ENCODE results near the gene SORBS2.

DNA sequence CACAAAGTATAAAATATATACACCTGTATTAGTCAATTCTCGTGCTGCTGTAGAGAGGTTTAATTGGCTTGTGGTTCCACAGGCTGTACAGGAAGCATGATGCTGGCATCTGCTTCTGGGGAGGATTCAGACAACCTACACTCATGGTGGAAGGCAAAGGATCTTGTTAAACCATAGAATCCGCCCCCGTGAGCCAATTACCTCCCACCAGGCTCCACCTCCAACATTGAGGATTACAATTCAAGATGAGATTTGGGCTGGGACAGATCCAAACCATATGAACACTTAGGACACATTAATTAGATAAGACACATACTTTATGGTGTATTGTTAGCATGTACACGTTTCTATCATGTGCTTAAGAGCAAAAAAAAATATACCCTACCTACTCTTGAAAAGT is 22.1 kb upstream of the SORBS2 start:
- TF ChIP-seq, protein P1, sequence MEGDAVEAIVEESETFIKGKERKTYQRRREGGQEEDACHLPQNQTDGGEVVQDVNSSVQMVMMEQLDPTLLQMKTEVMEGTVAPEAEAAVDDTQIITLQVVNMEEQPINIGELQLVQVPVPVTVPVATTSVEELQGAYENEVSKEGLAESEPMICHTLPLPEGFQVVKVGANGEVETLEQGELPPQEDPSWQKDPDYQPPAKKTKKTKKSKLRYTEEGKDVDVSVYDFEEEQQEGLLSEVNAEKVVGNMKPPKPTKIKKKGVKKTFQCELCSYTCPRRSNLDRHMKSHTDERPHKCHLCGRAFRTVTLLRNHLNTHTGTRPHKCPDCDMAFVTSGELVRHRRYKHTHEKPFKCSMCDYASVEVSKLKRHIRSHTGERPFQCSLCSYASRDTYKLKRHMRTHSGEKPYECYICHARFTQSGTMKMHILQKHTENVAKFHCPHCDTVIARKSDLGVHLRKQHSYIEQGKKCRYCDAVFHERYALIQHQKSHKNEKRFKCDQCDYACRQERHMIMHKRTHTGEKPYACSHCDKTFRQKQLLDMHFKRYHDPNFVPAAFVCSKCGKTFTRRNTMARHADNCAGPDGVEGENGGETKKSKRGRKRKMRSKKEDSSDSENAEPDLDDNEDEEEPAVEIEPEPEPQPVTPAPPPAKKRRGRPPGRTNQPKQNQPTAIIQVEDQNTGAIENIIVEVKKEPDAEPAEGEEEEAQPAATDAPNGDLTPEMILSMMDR (IDR thresholded peaks at IDR 0.05) = no peak
- TF ChIP-seq ZFX (IDR thresholded peaks at IDR 0.05; ENCODE audit: borderline replicate concordance) = no peak
